ENCODE data around the gene NOXA1. TPM values are rescaled to one million over a fixed set of nuclear protein-coding genes. Genes with fewer than 3 reads are reported as not detected.

Gene NOXA1
- total and polyA plus RNA-seq, 7 donors = 1.4 to 16.4 (median 3.3) TPM

GRCh38 chr9:137411260-137411644 lies 11.9 kb upstream of the NOXA1 start:
- H3K4me3 ChIP-seq = no peak overlapping the region
- peaks cover 0 to 29% (median 27%) of the 10 kb centered on the region in 4 donors for H3K4me1 ChIP-seq
- TF ChIP-seq EP300 (IDR thresholded peaks at IDR 0.05) (no peak), CTCF (IDR thresholded peaks at IDR 0.05) (no peak), POLR2A (IDR thresholded peaks at IDR 0.05) (no peak), POLR2AphosphoS5 (IDR thresholded peaks at IDR 0.05) (no peak)
- intact Hi-C loops (cut with DNase I) = no loop called here
- peak overlapping the region in 2 of 4 donors; percentile 31 to 62 for H3K27ac ChIP-seq
- no peaks in the 10 kb centered on the region for H3K36me3 ChIP-seq
- no peak for DNase-seq
- peaks cover 0 to 5% (median 0%) of the 10 kb centered on the region in 3 donors for H3K27me3 ChIP-seq
- WGBS, 2 donors = 58 to 71% methylated on average over 17 of the region's 17 CpGs
- H3K9me3 ChIP-seq = no peaks in the 10 kb centered on the region

DNA sequence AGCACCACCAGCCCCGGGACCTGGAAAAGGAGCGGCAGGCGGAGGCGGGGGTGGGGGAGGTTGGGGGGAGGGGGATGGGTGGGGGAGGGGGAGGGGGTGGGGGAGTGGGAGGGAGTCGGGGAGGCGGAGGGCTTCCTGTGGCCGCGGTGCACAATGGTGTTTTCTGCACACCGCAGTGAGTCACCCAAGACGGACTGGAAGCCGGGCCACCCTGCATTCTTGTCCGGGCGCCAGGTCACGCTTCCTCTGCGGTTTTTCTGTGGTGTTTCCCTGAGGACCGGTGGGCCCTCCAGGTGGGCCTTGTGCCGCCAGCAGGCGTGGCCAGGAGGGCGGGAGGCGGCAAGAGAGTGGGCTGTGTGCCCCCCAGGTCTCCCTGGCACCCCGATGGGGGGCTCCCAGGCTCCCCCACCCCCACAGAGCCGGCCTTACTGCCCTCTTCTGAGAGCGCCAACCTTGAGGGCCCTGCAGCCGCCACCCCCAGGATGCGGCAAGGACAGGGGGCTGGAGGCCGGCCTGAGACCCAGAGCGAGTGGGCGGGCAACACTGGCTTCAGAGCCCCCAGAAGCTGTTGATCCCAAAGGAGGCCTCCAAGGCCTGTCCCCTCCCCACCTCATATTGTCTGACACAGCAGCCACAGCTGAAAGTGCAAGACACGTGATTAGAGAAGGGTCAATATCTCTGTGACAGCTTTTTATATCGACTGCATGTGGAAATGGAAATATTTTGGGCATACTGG lies 11.4 kb upstream of the NOXA1 start:
- Histone ChIP-seq H3K4me3 (no peak overlapping the region), H3K9me3 (no peaks in the 10 kb centered on the region), H3K4me1 (peaks cover 0 to 24% (median 22%) of the 10 kb centered on the region in 4 donors), H3K27me3 (peaks cover 0 to under 1% (median 0%) of the 10 kb centered on the region in 3 donors), H3K36me3 (no peaks in the 10 kb centered on the region), H3K27ac (peak overlapping the region; percentile 43 to 72 (median 50))
- 46 to 63% methylated on average over 27 to 30 of the region's 30 CpGs for WGBS, 2 donors
- DNase-seq = peak; percentile 89
- intact Hi-C loops (cut with DNase I) = no loop called here
- no peak for TF ChIP-seq EP300 (IDR thresholded peaks at IDR 0.05)
- TF ChIP-seq CTCF (IDR thresholded peaks at IDR 0.05) = no peak
- TF ChIP-seq POLR2A (IDR thresholded peaks at IDR 0.05) = no peak
- TF ChIP-seq POLR2AphosphoS5 (IDR thresholded peaks at IDR 0.05) = no peak

- intact Hi-C loops (cut with DNase I) = no loop called here
- Histone ChIP-seq H3K36me3 (no peaks in the 10 kb centered on the region), H3K9me3 (no peaks in the 10 kb centered on the region), H3K4me3 (no peak overlapping the region), H3K27ac (peak overlapping the region in 3 of 4 donors; percentile 43 to 72 (median 49)), H3K27me3 (no peaks in the 10 kb centered on the region), H3K4me1 (peaks cover 0 to 21% (median 17%) of the 10 kb centered on the region in 4 donors)
- WGBS, 2 donors = 79 to 84% methylated on average over 10 of the region's 10 CpGs
- TF ChIP-seq POLR2A (IDR thresholded peaks at IDR 0.05) (no peak), EP300 (IDR thresholded peaks at IDR 0.05) (no peak)
- no peak for DNase-seq
These were observed 10.8 kb upstream of the NOXA1 start for GRCh38 chr9:137412431-137412830.

- H3K4me1 ChIP-seq = peaks cover 0 to 25% (median 12%) of the 10 kb centered on the region in 4 donors
- no peaks in the 10 kb centered on the region for H3K27me3 ChIP-seq
- no peak for DNase-seq
- intact Hi-C loops (cut with DNase I) = no loop called here
- 92 to 94% methylated on average over 5 of the region's 5 CpGs for WGBS, 2 donors
- H3K4me3 ChIP-seq = no peak overlapping the region
- no peaks in the 10 kb centered on the region for H3K9me3 ChIP-seq
- no peak overlapping the region for H3K27ac ChIP-seq
- H3K36me3 ChIP-seq = no peaks in the 10 kb centered on the region
- no peak for TF ChIP-seq POLR2A (IDR thresholded peaks at IDR 0.05)
- no peak for TF ChIP-seq EP300 (IDR thresholded peaks at IDR 0.05)
- TF ChIP-seq CTCF (IDR thresholded peaks at IDR 0.05) = no peak
- TF ChIP-seq POLR2AphosphoS5 (IDR thresholded peaks at IDR 0.05) = no peak
These were observed 7.7 kb upstream of the NOXA1 start for GRCh38 chr9:137415451-137415850.

DNA sequence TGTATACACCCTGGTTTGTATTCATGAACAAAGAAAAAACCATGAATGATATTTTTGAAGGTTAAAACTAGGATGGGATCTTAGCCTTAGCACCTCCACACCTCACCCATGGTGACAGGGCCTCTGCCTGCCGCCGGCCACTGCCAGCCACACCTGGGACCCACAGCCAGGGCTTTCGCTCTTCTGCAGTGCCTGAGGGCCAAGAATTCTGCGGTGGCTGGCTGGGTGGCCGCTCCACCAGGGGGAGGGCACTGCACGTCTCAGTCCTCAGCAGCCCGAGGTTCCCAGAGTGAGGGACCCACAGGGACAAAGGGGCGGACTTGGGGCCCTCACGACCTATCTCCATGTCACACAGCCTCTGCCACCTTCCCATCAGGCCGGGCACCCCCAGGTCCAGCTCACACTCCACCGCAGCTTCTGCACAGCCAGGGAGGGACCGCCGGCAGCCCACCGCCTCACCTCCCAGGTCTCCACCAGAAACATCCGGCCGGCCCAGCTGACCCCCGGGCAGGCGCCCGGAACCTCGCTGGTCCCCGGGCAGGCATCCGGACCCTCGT lies 7.1 kb upstream of the NOXA1 start:
- no peak for DNase-seq
- Histone ChIP-seq H3K27me3 (no peaks in the 10 kb centered on the region), H3K36me3 (no peaks in the 10 kb centered on the region), H3K27ac (no peak overlapping the region), H3K4me1 (peaks cover 0 to 22% (median 12%) of the 10 kb centered on the region in 4 donors), H3K4me3 (no peak overlapping the region), H3K9me3 (no peaks in the 10 kb centered on the region)
- WGBS, 2 donors = 96 to 97% methylated on average over 23 of the region's 23 CpGs
- no peak for TF ChIP-seq CTCF (IDR thresholded peaks at IDR 0.05)
- TF ChIP-seq POLR2AphosphoS5 (IDR thresholded peaks at IDR 0.05) = no peak
- no peak for TF ChIP-seq EP300 (IDR thresholded peaks at IDR 0.05)
- no peak for TF ChIP-seq POLR2A (IDR thresholded peaks at IDR 0.05)
- intact Hi-C loops (cut with DNase I) = no loop called here

All from sigmoid colon (tissue), 7 donors.